ENCODE data around the gene ZSWIM9. TPM values are rescaled to one million over a fixed set of nuclear protein-coding genes. Genes with fewer than 3 reads are reported as not detected.

ZSWIM9 gene
- total and polyA plus RNA-seq, 4 donors = 0.25 to 2.5 (median 1.6) TPM

DNA sequence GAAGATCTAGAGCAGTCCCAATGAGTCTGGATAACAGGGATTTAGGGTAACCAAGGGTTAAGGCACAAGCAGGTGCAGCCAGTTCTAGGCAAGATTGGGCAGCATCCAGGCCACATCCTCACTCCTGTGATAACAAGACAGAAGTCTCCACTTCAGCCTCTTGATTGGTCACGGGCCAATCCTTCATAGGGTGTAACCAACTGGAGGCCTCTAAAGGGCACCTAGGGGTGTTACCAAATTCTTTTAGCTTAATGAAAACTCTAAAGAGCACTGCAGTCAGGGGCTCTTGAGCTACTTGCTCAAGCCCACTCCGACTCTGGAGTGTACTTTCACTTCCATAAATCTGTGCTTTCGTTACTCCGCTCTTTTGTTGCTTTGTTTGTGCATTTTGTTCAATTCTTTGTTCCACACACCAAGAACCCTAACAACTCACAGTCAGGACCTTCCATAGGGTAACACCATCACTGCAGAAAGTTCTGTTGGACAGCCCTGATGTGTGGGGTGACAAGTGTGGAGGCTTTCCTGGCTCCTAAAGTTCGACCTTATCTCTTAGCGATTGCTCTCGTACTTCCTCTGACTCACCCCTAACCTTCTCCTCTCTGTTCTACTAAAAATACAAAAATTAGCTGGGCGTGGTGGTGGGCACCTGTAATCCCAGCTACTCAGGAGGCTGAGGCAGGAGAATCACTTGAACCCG is 36.1 kb downstream of the ZSWIM9 start:
- H3K4me3 ChIP-seq (ENCODE audit: low read depth in 1 of 3, low read length in 3 of 3) = no peak overlapping the region
- DNase-seq (ENCODE audit: low spot score) = no peak
- H3K9ac ChIP-seq (ENCODE audit: low read depth in 1 of 2, low read length in 2 of 2) = no peak overlapping the region
- no peak overlapping the region for H3K27ac ChIP-seq (ENCODE audit: low read depth in 1 of 2, low read length in 2 of 2)
- H3K27me3 ChIP-seq (ENCODE audit: control insufficient read depth in 4 of 4, insufficient read depth in 4 of 4, low read length in 3 of 4) = no peaks in the 10 kb centered on the region
- H3K9me3 ChIP-seq (ENCODE audit: control insufficient read depth in 4 of 4, low read length in 3 of 4) = no peaks in the 10 kb centered on the region
- TF ChIP-seq NR2F2 (IDR thresholded peaks at IDR 0.05) (no peak), RAD21 (IDR thresholded peaks at IDR 0.05) (no peak), TAF1 (conservative IDR thresholded peaks at IDR 0.05) (no peak), FOXA2 (IDR thresholded peaks at IDR 0.05) (no peak)
- peaks cover 0 to 8% (median 3%) of the 10 kb centered on the region in 4 donors for H3K36me3 ChIP-seq (ENCODE audit: control insufficient read depth in 4 of 4, insufficient read depth in 3 of 4, low read depth in 1 of 4, low read length in 3 of 4)
- WGBS = 90% methylated on average over 9 of the region's 9 CpGs
- peaks cover 0 to 18% (median 15%) of the 10 kb centered on the region in 4 donors for H3K4me1 ChIP-seq (ENCODE audit: control insufficient read depth in 4 of 4, insufficient read depth in 4 of 4, low read length in 3 of 4)

DNA sequence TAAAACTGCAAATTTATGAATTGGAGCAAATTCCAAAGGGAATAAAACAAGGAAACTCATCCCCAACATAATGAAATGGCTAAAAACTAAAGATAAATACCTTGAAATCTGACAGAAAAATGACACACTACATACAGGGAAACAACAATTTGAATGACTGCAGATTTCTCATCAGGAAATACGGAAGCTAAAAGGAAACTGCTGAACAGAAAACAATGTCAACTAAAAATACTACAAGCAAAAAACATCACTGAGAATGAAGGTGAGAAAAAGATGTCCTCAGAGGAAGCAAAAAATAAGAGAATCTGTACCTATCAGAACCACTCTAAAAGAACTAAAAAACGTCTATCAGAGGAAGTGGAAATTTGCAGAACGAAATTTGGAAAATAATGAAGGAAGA is 39.5 kb downstream of the ZSWIM9 start:
- TF ChIP-seq HNF4A (conservative IDR thresholded peaks at IDR 0.05) (no peak), ZBTB33 (IDR thresholded peaks at IDR 0.05) (no peak)
- H3K9me3 ChIP-seq (ENCODE audit: control insufficient read depth in 4 of 4, low read length in 3 of 4) = no peaks in the 10 kb centered on the region
- H3K27me3 ChIP-seq (ENCODE audit: control insufficient read depth in 4 of 4, insufficient read depth in 4 of 4, low read length in 3 of 4) = no peaks in the 10 kb centered on the region
- H3K4me1 ChIP-seq (ENCODE audit: control insufficient read depth in 4 of 4, insufficient read depth in 4 of 4, low read length in 3 of 4) = peaks cover 0 to under 1% (median 0%) of the 10 kb centered on the region in 4 donors
- no peak overlapping the region for H3K27ac ChIP-seq (ENCODE audit: low read depth in 1 of 2, low read length in 2 of 2)
- DNase-seq (ENCODE audit: low spot score) = no peak
- H3K36me3 ChIP-seq (ENCODE audit: control insufficient read depth in 4 of 4, insufficient read depth in 3 of 4, low read depth in 1 of 4, low read length in 3 of 4) = peaks cover 0 to 18% (median 8%) of the 10 kb centered on the region in 4 donors
- 81% methylated on average over 3 of the region's 3 CpGs for WGBS
- no peak overlapping the region for H3K9ac ChIP-seq (ENCODE audit: low read depth in 1 of 2, low read length in 2 of 2)
- no peak overlapping the region for H3K4me3 ChIP-seq (ENCODE audit: low read depth in 1 of 3, low read length in 3 of 3)

DNA sequence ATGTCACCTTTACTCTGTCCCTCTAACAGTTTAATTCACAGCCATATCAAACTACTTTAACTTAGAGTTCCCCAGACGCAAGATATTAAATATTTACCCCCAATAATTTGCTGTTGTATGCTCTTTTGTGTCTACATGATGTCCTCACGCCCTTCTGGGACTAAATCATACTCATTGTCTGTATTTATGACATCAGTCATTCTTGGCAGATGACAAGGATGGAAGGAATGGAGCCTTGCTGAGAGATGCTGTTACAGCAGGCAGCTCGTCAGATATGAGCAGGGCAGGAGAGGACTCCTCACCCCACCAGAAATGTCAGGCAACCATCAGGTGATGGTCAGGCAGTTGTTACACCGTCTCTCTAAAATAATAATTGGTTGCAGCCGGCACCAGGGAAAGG is 43.5 kb downstream of the ZSWIM9 start:
- Histone ChIP-seq H3K9me3 (ENCODE audit: control insufficient read depth in 4 of 4, low read length in 3 of 4) (no peaks in the 10 kb centered on the region), H3K27ac (ENCODE audit: low read depth in 1 of 2, low read length in 2 of 2) (no peak overlapping the region), H3K4me1 (ENCODE audit: control insufficient read depth in 4 of 4, insufficient read depth in 4 of 4, low read length in 3 of 4) (no peaks in the 10 kb centered on the region), H3K4me3 (ENCODE audit: low read depth in 1 of 3, low read length in 3 of 3) (no peak overlapping the region), H3K9ac (ENCODE audit: low read depth in 1 of 2, low read length in 2 of 2) (no peak overlapping the region), H3K36me3 (ENCODE audit: control insufficient read depth in 4 of 4, insufficient read depth in 3 of 4, low read depth in 1 of 4, low read length in 3 of 4) (peaks cover 4 to 33% (median 11%) of the 10 kb centered on the region in 4 donors), H3K27me3 (ENCODE audit: control insufficient read depth in 4 of 4, insufficient read depth in 4 of 4, low read length in 3 of 4) (no peaks in the 10 kb centered on the region)
- no peak for TF ChIP-seq FOXA1 (IDR thresholded peaks at IDR 0.05)
- no peak for TF ChIP-seq GABPA (IDR thresholded peaks at IDR 0.05 in 1 of 2, conservative IDR thresholded peaks at IDR 0.05 in 1 of 2)
- no peak for TF ChIP-seq EGR1 (IDR thresholded peaks at IDR 0.05; ENCODE audit: low read depth in 2 of 2)
- no peak for TF ChIP-seq YY1 (IDR thresholded peaks at IDR 0.05)
- no peak for TF ChIP-seq TAF1 (conservative IDR thresholded peaks at IDR 0.05)
- TF ChIP-seq RXRA (IDR thresholded peaks at IDR 0.05) = no peak
- TF ChIP-seq NR2F2 (IDR thresholded peaks at IDR 0.05) = no peak
- TF ChIP-seq RAD21 (IDR thresholded peaks at IDR 0.05) = no peak
- TF ChIP-seq JUND (IDR thresholded peaks at IDR 0.05) = no peak
- no peak for TF ChIP-seq HNF4A (conservative IDR thresholded peaks at IDR 0.05)
- TF ChIP-seq HNF4G (IDR thresholded peaks at IDR 0.05) = no peak
- no peak for TF ChIP-seq SP1 (IDR thresholded peaks at IDR 0.05)
- TF ChIP-seq FOXA2 (IDR thresholded peaks at IDR 0.05) = no peak
- TF ChIP-seq CTCF (IDR thresholded peaks at IDR 0.05; ENCODE audit: low read depth, low read length, missing input control) = no peak
- TF ChIP-seq, protein P1, sequence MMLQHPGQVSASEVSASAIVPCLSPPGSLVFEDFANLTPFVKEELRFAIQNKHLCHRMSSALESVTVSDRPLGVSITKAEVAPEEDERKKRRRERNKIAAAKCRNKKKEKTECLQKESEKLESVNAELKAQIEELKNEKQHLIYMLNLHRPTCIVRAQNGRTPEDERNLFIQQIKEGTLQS (IDR thresholded peaks at IDR 0.05) = no peak
- TF ChIP-seq REST (IDR thresholded peaks at IDR 0.05) = no peak
- TF ChIP-seq ZBTB33 (IDR thresholded peaks at IDR 0.05) = no peak
- 97% methylated on average over 5 of the region's 5 CpGs for WGBS
- no peak for DNase-seq (ENCODE audit: low spot score)

All from liver (tissue), 9 donors.